H9 (cell line): ENCODE data around the gene KIF6. TPM values are rescaled to one million over a fixed set of nuclear protein-coding genes. Genes with fewer than 3 reads are reported as not detected.

Experiments used
- DNase-seq: peaks from one replicate; pipeline ENCODE4 v3.0.0-alpha.2; 2017
- H2AFZ ChIP-seq: one replicate; pipeline ENCODE4 v1.6.1; 2013; ENCODE audit warnings: mild to moderate bottlenecking, low read length, control low read depth, moderate library complexity
- H2AK5ac ChIP-seq: 2 replicates; pipeline ENCODE4 v1.6.1; 2013; ENCODE audit warnings: low read length, control low read depth, mixed read lengths; ENCODE audit not compliant: insufficient read length
- H2BK120ac ChIP-seq: one replicate; pipeline ENCODE4 v1.6.1; 2013; ENCODE audit warnings: low read depth, mild to moderate bottlenecking, low read length, control low read depth, inconsistent platforms; ENCODE audit not compliant: poor library complexity, severe bottlenecking
- H2BK12ac ChIP-seq: 2 replicates; pipeline ENCODE4 v1.6.1; 2013; ENCODE audit warnings: low read length, control low read depth, mixed read lengths, low read depth; ENCODE audit not compliant: insufficient read length
- H2BK15ac ChIP-seq: 2 replicates; pipeline ENCODE4 v1.6.1; 2013; ENCODE audit warnings: low read depth, low read length, control low read depth
- H2BK20ac ChIP-seq: one replicate; pipeline ENCODE4 v1.6.1; 2013; ENCODE audit warnings: low read depth, mild to moderate bottlenecking, low read length, control low read depth, inconsistent platforms; ENCODE audit not compliant: poor library complexity, severe bottlenecking
- H2BK5ac ChIP-seq: 2 replicates; pipeline ENCODE4 v1.6.1; 2013; ENCODE audit warnings: low read length, control low read depth, mixed read lengths; ENCODE audit not compliant: insufficient read length
- H3K14ac ChIP-seq: 2 replicates; pipeline ENCODE4 v1.6.1; 2013; ENCODE audit warnings: low read length, control low read depth; ENCODE audit not compliant: insufficient read depth
- H3K18ac ChIP-seq: 2 replicates; pipeline ENCODE4 v1.6.1; 2013; ENCODE audit warnings: low read depth, mild to moderate bottlenecking, mixed read lengths, low read length, control low read depth; ENCODE audit not compliant: insufficient read length
- H3K23ac ChIP-seq: 2 replicates; pipeline ENCODE4 v1.6.1; 2013; ENCODE audit warnings: low read length, control low read depth, mixed read lengths, low read depth; ENCODE audit not compliant: insufficient read length
- H3K23me2 ChIP-seq: 2 replicates; pipeline ENCODE4 v1.6.1; 2013; ENCODE audit warnings: low read depth, mild to moderate bottlenecking, mixed read lengths, low read length, control low read depth; ENCODE audit not compliant: insufficient read length, poor library complexity, severe bottlenecking
- H3K27ac ChIP-seq: 2 replicates; pipeline ENCODE4 v1.5.1; 2013; ENCODE audit warnings: low read length, control low read depth, mixed read lengths, low read depth; ENCODE audit not compliant: insufficient read length
- H3K27me3 ChIP-seq: 2 replicates; pipeline ENCODE4 v1.6.1; 2013; ENCODE audit warnings: low read length, control low read depth, inconsistent platforms; ENCODE audit not compliant: insufficient read depth
- H3K4ac ChIP-seq: 2 replicates; pipeline ENCODE4 v1.6.1; 2013; ENCODE audit warnings: low read depth, mild to moderate bottlenecking, control low read depth, inconsistent platforms, low read length, moderate library complexity
- H3K4me1 ChIP-seq: 2 replicates; pipeline ENCODE4 v1.6.1; 2013; ENCODE audit warnings: low read length, control low read depth, inconsistent platforms; ENCODE audit not compliant: insufficient read depth
- H3K4me2 ChIP-seq: 2 replicates; pipeline ENCODE4 v1.6.1; 2013; ENCODE audit warnings: low read length, control low read depth, mixed read lengths; ENCODE audit not compliant: insufficient read length, insufficient read depth
- H3K56ac ChIP-seq: 2 replicates; pipeline ENCODE4 v1.6.1; 2013; ENCODE audit warnings: low read depth, mild to moderate bottlenecking, mixed read lengths, low read length, control low read depth; ENCODE audit not compliant: insufficient read length
- H3K79me1 ChIP-seq: 2 replicates; pipeline ENCODE4 v1.6.1; 2013; ENCODE audit warnings: low read depth, mild to moderate bottlenecking, moderate library complexity, low read length, control low read depth, inconsistent platforms; ENCODE audit not compliant: insufficient read depth, poor library complexity, severe bottlenecking
- H3K79me2 ChIP-seq: 2 replicates; pipeline ENCODE4 v1.6.1; 2013; ENCODE audit warnings: low read length, control low read depth, inconsistent platforms; ENCODE audit not compliant: insufficient read depth
- H3K9ac ChIP-seq: 2 replicates; pipeline ENCODE4 v1.6.1; 2013; ENCODE audit warnings: low read length, control low read depth, mixed read lengths; ENCODE audit not compliant: insufficient read length; ENCODE audit errors: extremely low read depth
- H3K9me3 ChIP-seq: one replicate; pipeline ENCODE4 v1.6.1; 2013; ENCODE audit warnings: low read depth, low read length, inconsistent platforms; ENCODE audit not compliant: control insufficient read depth
- H3T11ph ChIP-seq: one replicate; pipeline ENCODE4 v1.6.1; 2013; ENCODE audit warnings: mild to moderate bottlenecking, low read length, control low read depth, inconsistent platforms
- H4K20me1 ChIP-seq: one replicate; pipeline ENCODE4 v1.6.1; 2013; ENCODE audit not compliant: control insufficient read depth, insufficient read length, insufficient read depth
- H4K5ac ChIP-seq: 2 replicates; pipeline ENCODE4 v1.6.1; 2013; ENCODE audit warnings: low read depth, mild to moderate bottlenecking, mixed read lengths, low read length, control low read depth; ENCODE audit not compliant: insufficient read length
- H4K8ac ChIP-seq: replicated peaks from 2 replicates; pipeline ENCODE4 v1.6.1; 2013; ENCODE audit warnings: low read length, control low read depth, mixed read lengths, low read depth; ENCODE audit not compliant: insufficient read length
- H4K91ac ChIP-seq: 2 replicates; pipeline ENCODE4 v1.6.1; 2013; ENCODE audit warnings: low read depth, mild to moderate bottlenecking, moderate library complexity, mixed read lengths, low read length, control low read depth; ENCODE audit not compliant: insufficient read length
- H3K27ac Mint-ChIP-seq, 3 experiments: 2 replicates in 2 of 3; 3 replicates in 1 of 3; pipeline ENCODE4 v1.8.0; 2020 to 2021; ENCODE audit warnings: mixed read lengths in 3 of 3, mild to moderate bottlenecking in 1 of 3, moderate library complexity in 1 of 3
- H3K27me3 Mint-ChIP-seq: 2 replicates; pipeline ENCODE4 v1.8.0; 2021; ENCODE audit warnings: low read depth, mild to moderate bottlenecking, moderate library complexity, mixed read lengths
- H3K36me3 Mint-ChIP-seq, 3 experiments: 2 replicates in 2 of 3; 3 replicates in 1 of 3; pipeline ENCODE4 v1.8.0; 2020 to 2021; ENCODE audit warnings: low read depth in 3 of 3, mixed read lengths in 3 of 3; ENCODE audit not compliant: insufficient read depth in 1 of 3
- H3K4me1 Mint-ChIP-seq, 2 experiments: 2 replicates each; pipeline ENCODE4 v1.8.0; 2020; ENCODE audit warnings: mixed read lengths in 2 of 2
- H3K4me3 Mint-ChIP-seq, 2 experiments: 2 replicates in 1 of 2; 3 replicates in 1 of 2; pipeline ENCODE4 v1.8.0; 2020 to 2021; ENCODE audit warnings: mild to moderate bottlenecking in 2 of 2, mixed read lengths in 2 of 2, moderate library complexity in 1 of 2
- H3K9me3 Mint-ChIP-seq, 2 experiments: 2 replicates in 1 of 2; 3 replicates in 1 of 2; pipeline ENCODE4 v1.8.0; 2020; ENCODE audit warnings: mild to moderate bottlenecking in 2 of 2, mixed read lengths in 2 of 2, moderate library complexity in 1 of 2
- CTCF ChIP-seq: fragments of 200-600 bp; sonication (generic); conservative IDR thresholded peaks from 3 replicates; pipeline ENCODE4 v1.8.0; 2021; ENCODE audit warnings: antibody characterized with exemption, mild to moderate bottlenecking
- WGBS: extraction: QIAGEN DNeasy Blood & Tissue Kit; methylation state at CpG from one replicate; pipeline ENCODE4 v1.1.7; 2013; ENCODE audit warnings: missing lambda C conversion rate, low lambda C conversion rate, mixed read lengths; ENCODE audit not compliant: insufficient read length; ENCODE audit errors: extremely low coverage; 5-methylcytosine and 5-hydroxymethylcytosine counted together
- total RNA-seq: library from RNA; stranded (reverse); gene quantifications from 2 replicates; pipeline ENCODE4 v1.2.1, GENCODE V29; 2021

KIF6 gene
- total RNA-seq, 1 experiment from 2014 or later, result 0.63 TPM

- Histone ChIP-seq H2AFZ (no peak overlapping the region), H3K27me3 (no peaks in the 10 kb centered on the region), H3K56ac (no peak overlapping the region), H4K91ac (no peak overlapping the region), H3K23me2 (no peaks in the 10 kb centered on the region), H2BK5ac (no peak overlapping the region), H3K4me1 (no peaks in the 10 kb centered on the region), H4K8ac (no peak overlapping the region), H2BK120ac (no peak overlapping the region), H2BK12ac (no peak overlapping the region), H3K14ac (no peak overlapping the region), H2BK15ac (no peak overlapping the region), H3K79me1 (no peaks in the 10 kb centered on the region), H3K9ac (no peak overlapping the region), H3K4ac (no peak overlapping the region), H3K23ac (no peak overlapping the region), H3T11ph (no peak overlapping the region), H3K4me2 (no peak overlapping the region), H4K20me1 (no peaks in the 10 kb centered on the region), H3K79me2 (no peaks in the 10 kb centered on the region), H2AK5ac (no peak overlapping the region), H2BK20ac (no peak overlapping the region), H4K5ac (no peak overlapping the region), H3K9me3 (no peaks in the 10 kb centered on the region), H3K18ac (no peak overlapping the region), H3K27ac (no peak overlapping the region)
- Mint-ChIP-seq H3K36me3 (peaks cover 0 to 5% (median 0%) of the 10 kb centered on the region in 3 experiments; a peak in 1 of 7 replicates), H3K27ac (no peak overlapping the region), H3K27me3 (peaks cover 2% of the 10 kb centered on the region), H3K9me3 (peaks cover 3 to 4% of the 10 kb centered on the region in 2 experiments; a peak in 3 of 5 replicates), H3K4me3 (no peak overlapping the region), H3K4me1 (peaks cover 10 to 24% of the 10 kb centered on the region in 2 experiments)
- no peak for DNase-seq
- WGBS, result no CpG with 5 or more reads among the region's 3 CpGs
- TF ChIP-seq CTCF, result no peak
These were observed 357.5 kb downstream of the KIF6 start for GRCh38 chr6:39367700-39368099.
